H1 (cell line): ENCODE results near the gene HDAC9. TPM values are rescaled to one million over a fixed set of nuclear protein-coding genes. Genes with fewer than 3 reads are reported as not detected.

Source experiments
- CTCF ChIA-PET: fragments of 300-600 bp; sonication (Branson Sonifier 250); formaldehyde crosslinking; loops from one replicate; lab custom pipeline; 2021; ENCODE audit not compliant: partially characterized antibody; lab: Charles Lee
- POLR2A ChIA-PET: fragments of 300-600 bp; sonication (Branson Sonifier 250); formaldehyde crosslinking; loops from one replicate; lab custom pipeline; 2021; ENCODE audit warnings: inconsistent platforms; ENCODE audit not compliant: partially characterized antibody; lab: Charles Lee
- DNase-seq, 2 experiments: peaks; one replicate each; pipeline versions ENCODE4 v3.0.0 to v3.0.0-alpha.2; 2010 to 2022; ENCODE audit warnings: low spot score in 2 of 2, low read depth in 1 of 2, mixed read lengths in 1 of 2
- FAIRE-seq: peaks from 2 replicates; lab custom pipeline; 2011; peaks lifted over from hg19 to GRCh38; lab: Jason Lieb, UNC
- H2AFZ ChIP-seq: 2 replicates; pipeline ENCODE4 v1.8.1; 2012; ENCODE audit warnings: low read length, inconsistent platforms
- H2AK5ac ChIP-seq: 2 replicates; pipeline ENCODE4 v1.6.1; 2013; ENCODE audit warnings: low read depth, low read length
- H2BK120ac ChIP-seq: replicated peaks from 2 replicates; pipeline ENCODE3; 2013; ENCODE audit warnings: low read depth, low read length, inconsistent platforms
- H2BK12ac ChIP-seq: 2 replicates; pipeline ENCODE4 v1.6.1; 2013; ENCODE audit warnings: low read depth, low read length
- H2BK15ac ChIP-seq: 2 replicates; pipeline ENCODE4 v1.6.1; 2013; ENCODE audit warnings: low read length
- H2BK20ac ChIP-seq: 2 replicates; pipeline ENCODE4 v1.6.1; 2013; ENCODE audit warnings: low read length
- H2BK5ac ChIP-seq: 2 replicates; pipeline ENCODE4 v1.6.1; 2013; ENCODE audit warnings: low read depth, low read length
- H3K14ac ChIP-seq: 2 replicates; pipeline ENCODE4 v1.6.1; 2013; ENCODE audit warnings: inconsistent platforms; ENCODE audit not compliant: insufficient read length
- H3K18ac ChIP-seq: 2 replicates; pipeline ENCODE4 v1.6.1; 2013; ENCODE audit warnings: low read length; ENCODE audit errors: extremely low read depth
- H3K23ac ChIP-seq: 2 replicates; pipeline ENCODE4 v1.6.1; 2013; ENCODE audit warnings: inconsistent platforms; ENCODE audit not compliant: insufficient read length
- H3K23me2 ChIP-seq: 2 replicates; pipeline ENCODE4 v1.6.1; 2013; ENCODE audit warnings: low read depth, low read length
- H3K27ac ChIP-seq: 2 replicates; pipeline ENCODE4 v1.6.1; 2011; ENCODE audit warnings: low read depth, low read length, inconsistent platforms
- H3K27me3 ChIP-seq, 4 experiments: replicated peaks in 1 of 4; 1 replicate in 1 of 4; 2 replicates in 3 of 4; pipeline versions ENCODE4 v1.6.1 to v1.8.1; 2011 to 2013; ENCODE audit warnings: low read length in 3 of 4, mild to moderate bottlenecking in 3 of 4, inconsistent platforms in 2 of 4, mixed read lengths in 2 of 4, moderate library complexity in 1 of 4; ENCODE audit not compliant: control insufficient read depth in 3 of 4, insufficient read depth in 3 of 4; ENCODE audit errors: extremely low read depth in 1 of 4
- H3K36me3 ChIP-seq, 4 experiments: 2 replicates each; pipeline versions ENCODE4 v1.6.1 to v1.8.1; 2011 to 2013; ENCODE audit warnings: mild to moderate bottlenecking in 4 of 4, low read length in 3 of 4, moderate library complexity in 2 of 4, control low read depth in 1 of 4, inconsistent platforms in 1 of 4; ENCODE audit not compliant: insufficient read depth in 4 of 4, control insufficient read depth in 2 of 4
- H3K4ac ChIP-seq: replicated peaks from 2 replicates; pipeline ENCODE3; 2013; ENCODE audit warnings: low read length, low read depth, mixed read lengths, inconsistent platforms; ENCODE audit not compliant: insufficient read length
- H3K4me1 ChIP-seq, 4 experiments: replicated peaks in 1 of 4; 1 replicate in 1 of 4; 2 replicates in 3 of 4; pipeline versions ENCODE4 v1.6.1 to v1.8.1; 2011 to 2013; ENCODE audit warnings: low read length in 3 of 4, inconsistent platforms in 2 of 4, mixed read lengths in 1 of 4; ENCODE audit not compliant: insufficient read depth in 4 of 4, control insufficient read depth in 3 of 4
- H3K4me2 ChIP-seq, 2 experiments: 2 replicates each; pipeline versions ENCODE4 v1.6.1 to v1.8.1; 2011 to 2013; ENCODE audit warnings: low read depth in 2 of 2, low read length in 2 of 2, control low read depth in 1 of 2, inconsistent platforms in 1 of 2, mild to moderate bottlenecking in 1 of 2; ENCODE audit not compliant: insufficient read depth in 1 of 2
- H3K4me3 ChIP-seq, 4 experiments: fragments of 200-600, 300-600 bp in 1 of 4; sonication (generic), shearing (Covaris generic), sonication (Bioruptor Twin) in 1 of 4; 2 replicates each; pipeline versions ENCODE4 v1.5.1 to v1.8.1; 2011 to 2016; ENCODE audit warnings: low read length in 4 of 4, low read depth in 3 of 4, control low read depth in 2 of 4, inconsistent platforms in 2 of 4, mild to moderate bottlenecking in 2 of 4, mixed read lengths in 1 of 4, moderate library complexity in 1 of 4; ENCODE audit not compliant: insufficient read depth in 2 of 4; ENCODE audit errors: extremely low read depth in 1 of 4
- H3K56ac ChIP-seq: replicated peaks from 2 replicates; pipeline ENCODE3; 2013; ENCODE audit warnings: low read depth, mild to moderate bottlenecking, mixed read lengths, low read length, inconsistent platforms; ENCODE audit not compliant: insufficient read length
- H3K79me1 ChIP-seq: 2 replicates; pipeline ENCODE4 v1.6.1; 2013; ENCODE audit warnings: low read depth, low read length, control low read depth
- H3K79me2 ChIP-seq, 2 experiments: 2 replicates each; pipeline versions ENCODE4 v1.6.1 to v1.8.1; 2012 to 2013; ENCODE audit warnings: low read length in 2 of 2, mild to moderate bottlenecking in 2 of 2, inconsistent platforms in 1 of 2; ENCODE audit not compliant: insufficient read depth in 2 of 2, control insufficient read depth in 1 of 2
- H3K9ac ChIP-seq, 4 experiments: replicated peaks in 1 of 4; 1 replicate in 1 of 4; 2 replicates in 3 of 4; pipeline versions ENCODE4 v1.6.1 to v1.8.1; 2011 to 2013; ENCODE audit warnings: low read depth in 3 of 4, low read length in 3 of 4, control low read depth in 2 of 4, mild to moderate bottlenecking in 2 of 4, moderate library complexity in 2 of 4, inconsistent platforms in 1 of 4; ENCODE audit errors: extremely low read depth in 1 of 4
- H3K9me3 ChIP-seq, 2 experiments: 2 replicates each; pipeline versions ENCODE4 v1.6.1 to v1.8.1; 2012 to 2013; ENCODE audit warnings: mild to moderate bottlenecking in 2 of 2, moderate library complexity in 2 of 2, control low read depth in 1 of 2, inconsistent platforms in 1 of 2, low read depth in 1 of 2, low read length in 1 of 2, mixed read lengths in 1 of 2; ENCODE audit not compliant: insufficient read depth in 2 of 2
- H4K20me1 ChIP-seq, 2 experiments: replicated peaks in 1 of 2; 2 replicates each; pipeline versions ENCODE3 to v1.8.1; 2011 to 2013; ENCODE audit warnings: inconsistent platforms in 2 of 2, low read length in 2 of 2, mild to moderate bottlenecking in 1 of 2; ENCODE audit not compliant: insufficient read depth in 2 of 2, control insufficient read depth in 1 of 2
- H4K5ac ChIP-seq: 2 replicates; pipeline ENCODE4 v1.6.1; 2013; ENCODE audit warnings: low read length, low read depth, mixed read lengths, inconsistent platforms; ENCODE audit not compliant: insufficient read length
- H4K8ac ChIP-seq: 2 replicates; pipeline ENCODE4 v1.8.0; 2013; ENCODE audit warnings: mild to moderate bottlenecking, moderate library complexity, low read length, inconsistent platforms; ENCODE audit not compliant: insufficient read depth; ENCODE audit errors: extremely low read depth
- H4K91ac ChIP-seq: replicated peaks from 2 replicates; pipeline ENCODE3; 2013; ENCODE audit warnings: low read length, mixed read lengths, inconsistent platforms; ENCODE audit not compliant: insufficient read length
- CBX5 ChIP-seq: fragments of 300-800, 300-1000 bp; sonication (generic); IDR thresholded peaks from 2 replicates; pipeline ENCODE4 v1.7.1; 2016; ENCODE audit warnings: antibody characterized with exemption, low read length, low read depth
- WGBS, 2 experiments: shearing (Covaris generic) in 1 of 2; methylation state at CpG; one replicate each; pipeline versions ENCODE4 v1.1.6 to v1.1.7; 2013 to 2015; ENCODE audit warnings: low lambda C conversion rate in 2 of 2, mixed read lengths in 2 of 2, inconsistent platforms in 1 of 2, low coverage in 1 of 2, missing lambda C conversion rate in 1 of 2; ENCODE audit not compliant: insufficient replicate concordance in 2 of 2, insufficient coverage in 1 of 2, insufficient read length in 1 of 2; ENCODE audit errors: extremely low coverage in 1 of 2, missing lambda C conversion rate in 1 of 2; 5-methylcytosine and 5-hydroxymethylcytosine counted together
- polyA plus RNA-seq, 7 experiments: library from polyadenylated mRNA; depleted of rRNA in 3 of 7; stranded (reverse) in 5 of 7; unstranded in 2 of 7; fragments of >200 nt in 5 of 7; fragments of 200-250 nt in 2 of 7; gene quantifications; 1 replicate in 5 of 7; 2 replicates in 1 of 7; 4 replicates in 1 of 7; pipeline versions ENCODE4 v1.2.1 to v1.2.3, GENCODE V29; 2011 to 2013; ENCODE audit warnings: missing spikeins in 2 of 7, mixed read lengths in 2 of 7
- total RNA-seq: library from RNA; stranded (reverse); fragmentation: NEBNext Ultra II Directional; extraction: Animal tissue kit (Norgen Biotek cat#: 25700); gene quantifications from 2 replicates; pipeline ENCODE4 v1.2.1, GENCODE V29; 2021

Gene HDAC9
- total and polyA plus RNA-seq, 2 of the 8 experiments (the other 6 are each of a cell fraction or from before 2014, with no cell fraction given): 9.5 to 13.1 TPM

GRCh38 chr7:18808026-18808425 is 312.5 kb downstream of the HDAC9 start:
- CTCF ChIA-PET: interaction anchor here (0.5 kb wide), 1 partner anchor 26 kb away, joined by 3 read pairs; no protein-coding TSS in a partner anchor
- no peak overlapping the region for H2BK15ac ChIP-seq
- POLR2A ChIA-PET: no interaction called here
- no peak for TF ChIP-seq CBX5

More at GRCh38 chr7:18808026-18808425, 312.5 kb downstream of the HDAC9 start:
- Histone ChIP-seq H3K56ac (no peak overlapping the region), H4K91ac (no peak overlapping the region), H2BK120ac (no peak overlapping the region), H4K20me1 (no peaks in the 10 kb centered on the region), H3K23ac (no peak overlapping the region), H3K27ac (no peak overlapping the region), H3K36me3 (no peaks in the 10 kb centered on the region), H2BK12ac (no peak overlapping the region), H3K4me3 (no peak overlapping the region), H3K9ac (no peak overlapping the region), H3K18ac (no peak overlapping the region), H3K4me1 (no peaks in the 10 kb centered on the region; a peak in 1 of 7 replicates), H3K14ac (no peak overlapping the region), H2BK20ac (no peak overlapping the region), H2AFZ (no peak overlapping the region), H4K8ac (no peak overlapping the region), H3K9me3 (no peaks in the 10 kb centered on the region), H4K5ac (no peak overlapping the region), H3K4me2 (no peak overlapping the region), H2AK5ac (no peak overlapping the region), H3K79me1 (no peaks in the 10 kb centered on the region), H3K23me2 (no peaks in the 10 kb centered on the region), H2BK5ac (no peak overlapping the region), H3K27me3 (no peaks in the 10 kb centered on the region), H3K79me2 (no peaks in the 10 kb centered on the region), H3K4ac (no peak overlapping the region)
- DNase-seq: no peak
- FAIRE-seq: no peak
- 91% methylated on average over 3 of the region's 3 CpGs; no CpG with 5 or more reads in 1 of the 2 experiments for WGBS, 2 experiments
